Smooth muscle cell (in vitro differentiated cells): ENCODE data around the gene KIF4A. TPM values are rescaled to one million over a fixed set of nuclear protein-coding genes. Genes with fewer than 3 reads are reported as not detected.
"Not testable (repeated sequence)": the region's sequence is repeated elsewhere in the genome, so short reads cannot be mapped to it uniquely, and the experiment has no call there.

Experiments
- DNase-seq: peaks from one replicate; lab custom pipeline; 2025; ENCODE audit not compliant: unreplicated experiment; lab: John Stamatoyannopoulos, UW
- H2AFZ ChIP-seq: fragments of 200-600 bp; sonication (generic); 2 replicates; pipeline ENCODE4 v1.6.0; 2016; ENCODE audit warnings: antibody characterized with exemption, low read depth, mild to moderate bottlenecking
- H3F3A ChIP-seq: fragments of 200-600 bp; sonication (generic); 2 replicates; pipeline ENCODE4 v1.6.0; 2017; ENCODE audit warnings: antibody characterized with exemption, low read depth
- H3K27ac ChIP-seq: fragments of 200-600 bp; sonication (generic); 2 replicates; pipeline ENCODE4 v1.5.1; 2016; ENCODE audit warnings: low read depth, mild to moderate bottlenecking
- H3K27me3 ChIP-seq: fragments of 200-600 bp; sonication (generic); 2 replicates; pipeline ENCODE4 v1.6.1; 2016; ENCODE audit warnings: low read depth, mild to moderate bottlenecking
- H3K36me3 ChIP-seq: fragments of 200-600 bp; sonication (generic); 2 replicates; pipeline ENCODE4 v1.5.1; 2016; ENCODE audit warnings: low read depth
- H3K4me1 ChIP-seq: fragments of 200-600 bp; sonication (generic); 2 replicates; pipeline ENCODE4 v1.5.1; 2016; ENCODE audit warnings: low read depth
- H3K4me2 ChIP-seq: fragments of 200-600 bp; sonication (generic); 2 replicates; pipeline ENCODE4 v1.6.0; 2016; ENCODE audit warnings: mild to moderate bottlenecking
- H3K4me3 ChIP-seq: fragments of 200-600 bp; sonication (generic); 2 replicates; pipeline ENCODE4 v1.5.1; 2016; ENCODE audit warnings: mild to moderate bottlenecking
- H3K79me2 ChIP-seq: fragments of 200-600 bp; sonication (generic); 2 replicates; pipeline ENCODE4 v1.6.0; 2016; ENCODE audit warnings: low read depth, mild to moderate bottlenecking
- H3K9ac ChIP-seq: fragments of 200-600 bp; sonication (generic); 2 replicates; pipeline ENCODE4 v1.6.0; 2016; ENCODE audit warnings: low read depth
- H3K9me3 ChIP-seq: fragments of 200-600 bp; sonication (generic); replicated peaks from 2 replicates; pipeline ENCODE4 v1.5.1; 2016; ENCODE audit warnings: low read depth
- H4K20me1 ChIP-seq: fragments of 200-600 bp; sonication (generic); 2 replicates; pipeline ENCODE4 v1.6.0; 2016; ENCODE audit warnings: low read depth
- WGBS: methylation state at CpG from one replicate; pipeline ENCODE4 v1.1.7; 2016; ENCODE audit warnings: low lambda C conversion rate; 5-methylcytosine and 5-hydroxymethylcytosine counted together
- polyA plus RNA-seq: library from polyadenylated mRNA; unstranded; fragments of >200 nt; fragmentation: Nextera tagmentation; extraction: Ambion mirVana; gene quantifications from 2 replicates; pipeline ENCODE4 v1.2.1, GENCODE V29; 2016
- total RNA-seq: library from RNA; depleted of rRNA; stranded (reverse); fragments of >200 nt; gene quantifications from 2 replicates; pipeline ENCODE4 v1.2.3, GENCODE V29; 2014
- TF ChIP-seq, protein P1 (sequence below): fragments of 200-600 bp; sonication (generic); IDR thresholded peaks from 2 replicates; pipeline ENCODE4 v1.5.1; 2017; ENCODE audit warnings: borderline replicate concordance, mild to moderate bottlenecking, antibody characterized with exemption; ENCODE audit not compliant: insufficient read depth, poor library complexity, severe bottlenecking

Gene KIF4A
- total and polyA plus RNA-seq, 2 experiments from 2014 or later: 1.8 to 5.9 TPM

DNA sequence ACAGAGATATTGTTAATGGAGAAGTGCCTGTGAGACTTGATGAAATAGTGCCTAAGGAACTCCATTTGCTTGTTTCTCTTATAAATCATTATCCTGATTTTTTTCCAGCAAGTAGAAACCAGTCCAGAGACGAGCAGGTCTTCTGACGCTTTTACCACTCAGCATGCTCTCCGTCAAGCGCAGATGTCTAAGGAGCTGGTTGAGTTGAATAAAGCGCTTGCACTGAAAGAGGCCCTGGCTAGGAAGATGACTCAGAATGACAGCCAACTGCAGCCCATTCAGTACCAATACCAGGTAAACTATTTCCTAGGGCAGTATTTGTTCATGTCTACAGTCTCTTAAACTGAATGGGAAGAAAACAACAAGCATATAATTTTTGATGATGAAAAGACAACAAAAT is 63.6 kb downstream of the KIF4A start:
- no peak for DNase-seq
- Histone ChIP-seq H3K9me3 (no peaks in the 10 kb centered on the region), H4K20me1 (no peaks in the 10 kb centered on the region), H3K4me1 (no peaks in the 10 kb centered on the region), H2AFZ (no peak overlapping the region), H3K9ac (no peak overlapping the region), H3F3A (no peaks in the 10 kb centered on the region), H3K36me3 (no peaks in the 10 kb centered on the region), H3K4me3 (no peak overlapping the region), H3K4me2 (no peak overlapping the region), H3K27ac (no peak overlapping the region), H3K27me3 (no peaks in the 10 kb centered on the region), H3K79me2 (no peaks in the 10 kb centered on the region)
- WGBS: 80% methylated on average over 5 of the region's 5 CpGs
- TF ChIP-seq, protein P1, sequence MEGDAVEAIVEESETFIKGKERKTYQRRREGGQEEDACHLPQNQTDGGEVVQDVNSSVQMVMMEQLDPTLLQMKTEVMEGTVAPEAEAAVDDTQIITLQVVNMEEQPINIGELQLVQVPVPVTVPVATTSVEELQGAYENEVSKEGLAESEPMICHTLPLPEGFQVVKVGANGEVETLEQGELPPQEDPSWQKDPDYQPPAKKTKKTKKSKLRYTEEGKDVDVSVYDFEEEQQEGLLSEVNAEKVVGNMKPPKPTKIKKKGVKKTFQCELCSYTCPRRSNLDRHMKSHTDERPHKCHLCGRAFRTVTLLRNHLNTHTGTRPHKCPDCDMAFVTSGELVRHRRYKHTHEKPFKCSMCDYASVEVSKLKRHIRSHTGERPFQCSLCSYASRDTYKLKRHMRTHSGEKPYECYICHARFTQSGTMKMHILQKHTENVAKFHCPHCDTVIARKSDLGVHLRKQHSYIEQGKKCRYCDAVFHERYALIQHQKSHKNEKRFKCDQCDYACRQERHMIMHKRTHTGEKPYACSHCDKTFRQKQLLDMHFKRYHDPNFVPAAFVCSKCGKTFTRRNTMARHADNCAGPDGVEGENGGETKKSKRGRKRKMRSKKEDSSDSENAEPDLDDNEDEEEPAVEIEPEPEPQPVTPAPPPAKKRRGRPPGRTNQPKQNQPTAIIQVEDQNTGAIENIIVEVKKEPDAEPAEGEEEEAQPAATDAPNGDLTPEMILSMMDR: no peak

DNA sequence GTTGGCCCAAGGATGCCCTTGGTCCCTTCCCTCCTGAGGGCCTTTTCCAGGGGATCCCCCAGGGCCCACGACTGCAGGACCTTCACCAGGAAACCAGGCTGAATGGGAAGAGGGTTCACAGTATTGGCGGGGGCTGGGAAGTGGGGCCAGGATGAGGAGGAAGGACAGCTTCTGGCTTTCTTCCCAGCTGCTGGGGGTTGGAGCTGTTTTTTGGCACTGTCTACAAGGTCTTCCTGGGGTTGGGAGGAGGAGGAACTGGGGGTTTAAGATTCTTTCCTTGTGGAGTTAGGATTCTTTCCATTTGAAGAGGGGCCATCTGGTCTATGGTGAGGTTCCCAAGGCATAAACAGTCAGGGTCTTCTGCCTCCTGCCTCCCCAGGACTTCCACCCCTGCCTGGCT is 64.8 kb downstream of the KIF4A start:
- H3F3A ChIP-seq: no peaks in the 10 kb centered on the region

DNA sequence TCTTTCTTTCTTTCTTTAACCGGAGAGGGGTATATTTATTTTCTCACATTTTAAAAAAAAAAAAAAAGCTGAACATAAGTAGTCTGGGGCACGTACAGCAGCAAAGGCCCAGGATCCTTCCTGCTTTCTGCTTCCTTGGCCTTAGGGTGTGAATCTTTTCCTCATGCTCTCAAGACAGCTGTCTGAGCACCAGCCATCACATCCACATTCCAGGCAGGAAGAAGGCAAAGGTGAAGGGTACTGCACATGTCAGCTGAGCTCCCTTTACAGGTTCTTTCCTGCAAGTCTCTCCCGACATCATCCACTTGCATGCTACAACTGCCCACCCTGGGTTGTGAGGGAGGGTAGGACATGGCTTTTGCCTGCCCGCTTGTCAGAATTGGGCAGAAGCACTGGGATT is 69.6 kb downstream of the KIF4A start:
- Histone ChIP-seq H3K4me2 (no peak overlapping the region), H2AFZ (no peak overlapping the region), H3K79me2 (no peaks in the 10 kb centered on the region), H3K27me3 (no peaks in the 10 kb centered on the region), H4K20me1 (no peaks in the 10 kb centered on the region), H3F3A (no peaks in the 10 kb centered on the region), H3K27ac (no peak overlapping the region), H3K4me3 (no peak overlapping the region), H3K9me3 (no peaks in the 10 kb centered on the region), H3K4me1 (no peaks in the 10 kb centered on the region), H3K9ac (no peak overlapping the region), H3K36me3 (no peaks in the 10 kb centered on the region)
- WGBS: 83% methylated on average over 4 of the region's 4 CpGs
- no peak for DNase-seq
- TF ChIP-seq, protein P1: no peak

More for the DNA sequence above, 64.8 kb downstream of the KIF4A start:
- 60% methylated on average over 2 of the region's 2 CpGs for WGBS
- Histone ChIP-seq H3K27ac (no peak overlapping the region), H4K20me1 (no peaks in the 10 kb centered on the region), H3K4me1 (no peaks in the 10 kb centered on the region), H3K9me3 (no peaks in the 10 kb centered on the region), H3K27me3 (no peaks in the 10 kb centered on the region), H3K79me2 (no peaks in the 10 kb centered on the region), H3K36me3 (no peaks in the 10 kb centered on the region), H2AFZ (no peak overlapping the region), H3K9ac (no peak overlapping the region), H3K4me2 (no peak overlapping the region), H3K4me3 (no peak overlapping the region)
- TF ChIP-seq, protein P1: no peak
- no peak for DNase-seq

DNA sequence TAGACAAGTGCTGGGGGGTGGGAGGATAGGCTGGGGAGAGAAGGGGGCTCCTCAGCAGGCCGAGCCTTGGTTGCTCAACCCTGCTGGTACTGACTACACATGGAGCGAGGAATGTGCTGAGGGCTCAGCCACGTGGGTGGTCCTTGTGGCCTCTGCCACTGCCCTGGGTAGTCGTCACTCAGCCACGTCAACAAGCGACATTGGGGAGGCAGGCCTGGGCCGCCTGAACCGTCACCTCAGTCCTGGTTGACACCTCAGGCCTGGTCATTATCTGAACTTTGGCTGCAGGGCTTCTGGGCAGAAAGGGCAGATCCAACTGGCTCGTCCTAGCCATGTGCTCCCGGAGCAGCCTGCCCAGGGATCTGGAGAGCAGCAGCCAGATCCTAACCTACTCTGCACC is 70.5 kb downstream of the KIF4A start:
- Histone ChIP-seq H3K27me3 (no peaks in the 10 kb centered on the region), H3K9ac (no peak overlapping the region), H3K4me3 (no peak overlapping the region), H3K36me3 (no peaks in the 10 kb centered on the region), H3K27ac (no peak overlapping the region), H2AFZ (no peak overlapping the region), H3K9me3 (no peaks in the 10 kb centered on the region), H3K4me2 (no peak overlapping the region), H4K20me1 (no peaks in the 10 kb centered on the region), H3K79me2 (no peaks in the 10 kb centered on the region), H3F3A (no peaks in the 10 kb centered on the region), H3K4me1 (no peaks in the 10 kb centered on the region)
- TF ChIP-seq, protein P1: no peak
- 83% methylated on average over 10 of the region's 10 CpGs for WGBS
- no peak for DNase-seq

DNA sequence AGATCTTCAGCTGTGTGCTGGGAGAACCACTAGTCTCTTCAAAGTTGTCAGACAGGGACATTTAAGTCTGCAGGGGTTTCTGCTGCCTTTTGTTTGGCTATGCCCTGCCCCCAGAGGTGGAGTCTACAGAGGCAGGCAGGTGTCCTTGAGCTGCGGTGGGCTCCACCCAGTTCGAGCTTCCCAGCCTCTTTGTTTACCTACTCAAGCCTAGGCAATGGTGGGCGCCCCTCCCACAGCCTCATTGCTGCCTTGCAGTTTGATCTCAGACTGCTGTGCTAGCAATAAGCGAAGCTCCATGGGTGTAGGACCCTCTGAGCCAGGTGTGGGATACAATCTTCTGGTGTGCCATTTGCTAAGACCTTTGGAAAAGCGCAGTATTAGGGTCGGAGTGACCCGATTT is 78.8 kb downstream of the KIF4A start:
- not testable (repeated sequence) for H3K27me3 ChIP-seq, H3K4me2 ChIP-seq, H4K20me1 ChIP-seq, H3K27ac ChIP-seq, H3K9ac ChIP-seq, H3K4me1 ChIP-seq, H3K79me2 ChIP-seq, DNase-seq, H3K9me3 ChIP-seq, H2AFZ ChIP-seq, H3K36me3 ChIP-seq, H3K4me3 ChIP-seq, H3F3A ChIP-seq
- WGBS: 79% methylated on average over 7 of the region's 7 CpGs
